ENCODE data around the gene SLC49A4. TPM values are rescaled to one million over a fixed set of nuclear protein-coding genes. Genes with fewer than 3 reads are reported as not detected.

Gene SLC49A4
- total and polyA plus RNA-seq, 2 donors (not counting 1 experiment from before 2014, with no cell fraction given): 2.5 to 20.0 TPM

- H3K27ac Mint-ChIP-seq: no peak overlapping the region
- H3K4me3 Mint-ChIP-seq: no peak overlapping the region
These were observed 7.5 kb downstream of the SLC49A4 start for GRCh38 chr3:122802323-122802722.

GRCh38 chr3:122803977-122804376, 9.1 kb downstream of the SLC49A4 start:
- Histone ChIP-seq H3K27ac (ENCODE audit: low read length in 2 of 2) (no peak overlapping the region), H3K36me3 (replicated peaks in 1 of 2; ENCODE audit: control extremely low read depth in 1 of 2, control insufficient read depth in 1 of 2, extremely low read depth in 1 of 2, insufficient read depth in 2 of 2, low read length in 1 of 2) (peaks cover 0 to 6% of the 10 kb centered on the region in 2 experiments), H3K4me1 (ENCODE audit: control insufficient read depth in 2 of 2, insufficient read depth in 2 of 2, low read length in 2 of 2) (no peaks in the 10 kb centered on the region), H3K79me2 (ENCODE audit: control insufficient read depth, insufficient read depth, low read length) (peaks cover 12% of the 10 kb centered on the region), H3K4me2 (replicated peaks; ENCODE audit: low read depth, low read length, poor library complexity, severe bottlenecking) (no peak overlapping the region), H3K4me3 (ENCODE audit: control extremely low read depth in 1 of 5, extremely low read depth in 1 of 5, insufficient read depth in 1 of 5, low read depth in 2 of 5, low read length in 4 of 5) (no peak overlapping the region), H4K20me1 (ENCODE audit: control insufficient read depth, insufficient read depth, low read length, poor library complexity, severe bottlenecking) (peaks cover 5% of the 10 kb centered on the region), H3K9ac (ENCODE audit: low read length) (no peak overlapping the region), H3K27me3 (replicated peaks in 1 of 4; ENCODE audit: control extremely low read depth in 1 of 4, control insufficient read depth in 3 of 4, insufficient read depth in 4 of 4, low read length in 3 of 4) (no peaks in the 10 kb centered on the region), H2AFZ (ENCODE audit: insufficient read depth, low read depth, low read length, poor library complexity, severe bottlenecking) (no peak overlapping the region), H3K9me3 (ENCODE audit: control extremely low read depth in 1 of 3, control insufficient read depth in 2 of 3, insufficient read depth in 1 of 3, low read length in 2 of 3) (no peaks in the 10 kb centered on the region)
- Mint-ChIP-seq H3K27me3 (no peaks in the 10 kb centered on the region), H3K27ac (no peak overlapping the region), H3K4me1 (peaks cover 4% of the 10 kb centered on the region), H3K9me3 (ENCODE audit: insufficient read depth) (no peaks in the 10 kb centered on the region), H3K4me3 (no peak overlapping the region)
- CTCF ChIA-PET: no interaction called here
- ATAC-seq (ENCODE audit: low read depth) (no peak), DNase-seq (no peak)
- no peak for TF ChIP-seq CTCF (IDR thresholded peaks at IDR 0.05)
- no peak for TF ChIP-seq EZH2 (IDR thresholded peaks at IDR 0.05; ENCODE audit: borderline replicate concordance, insufficient read depth, low read depth, low read length, poor library complexity, severe bottlenecking)
- intact Hi-C loops (cut with micrococcal nuclease): no loop called here
- POLR2A ChIA-PET: no interaction called here
- WGBS (ENCODE audit: insufficient coverage): 80% methylated on average over 2 of the region's 2 CpGs

More at GRCh38 chr3:122802323-122802722, 7.5 kb downstream of the SLC49A4 start:
- Mint-ChIP-seq H3K9me3 (ENCODE audit: insufficient read depth) (no peaks in the 10 kb centered on the region), H3K27me3 (no peaks in the 10 kb centered on the region), H3K4me1 (peaks cover 5% of the 10 kb centered on the region)
- intact Hi-C loops (cut with micrococcal nuclease): no loop called here
- H2AFZ ChIP-seq (ENCODE audit: insufficient read depth, low read depth, low read length, poor library complexity, severe bottlenecking): no peak overlapping the region
- H3K27me3 ChIP-seq (replicated peaks in 1 of 4; ENCODE audit: control extremely low read depth in 1 of 4, control insufficient read depth in 3 of 4, insufficient read depth in 4 of 4, low read length in 3 of 4): no peaks in the 10 kb centered on the region
- no peak overlapping the region for H3K27ac ChIP-seq (ENCODE audit: low read length in 2 of 2)
- ATAC-seq (ENCODE audit: low read depth) (no peak), DNase-seq (no peak)
- H3K9ac ChIP-seq (ENCODE audit: low read length): no peak overlapping the region
- H4K20me1 ChIP-seq (ENCODE audit: control insufficient read depth, insufficient read depth, low read length, poor library complexity, severe bottlenecking): peaks cover 5% of the 10 kb centered on the region
- no peaks in the 10 kb centered on the region for H3K4me1 ChIP-seq (ENCODE audit: control insufficient read depth in 2 of 2, insufficient read depth in 2 of 2, low read length in 2 of 2)
- ChIA-PET CTCF (no interaction called here), POLR2A (no interaction called here)
- no CpG with 5 or more reads among the region's 1 CpG for WGBS (ENCODE audit: insufficient coverage)
- no peak overlapping the region for H3K4me3 ChIP-seq (ENCODE audit: control extremely low read depth in 1 of 5, extremely low read depth in 1 of 5, insufficient read depth in 1 of 5, low read depth in 2 of 5, low read length in 4 of 5)
- H3K79me2 ChIP-seq (ENCODE audit: control insufficient read depth, insufficient read depth, low read length): peaks cover 21% of the 10 kb centered on the region
- no peaks in the 10 kb centered on the region for H3K36me3 ChIP-seq (replicated peaks in 1 of 2; ENCODE audit: control extremely low read depth in 1 of 2, control insufficient read depth in 1 of 2, extremely low read depth in 1 of 2, insufficient read depth in 2 of 2, low read length in 1 of 2)
- TF ChIP-seq CTCF (IDR thresholded peaks at IDR 0.05): no peak
- TF ChIP-seq EZH2 (IDR thresholded peaks at IDR 0.05; ENCODE audit: borderline replicate concordance, insufficient read depth, low read depth, low read length, poor library complexity, severe bottlenecking): no peak
- H3K4me2 ChIP-seq (replicated peaks; ENCODE audit: low read depth, low read length, poor library complexity, severe bottlenecking): no peak overlapping the region
- H3K9me3 ChIP-seq (ENCODE audit: control extremely low read depth in 1 of 3, control insufficient read depth in 2 of 3, insufficient read depth in 1 of 3, low read length in 2 of 3): no peaks in the 10 kb centered on the region

Data from B cell (primary cell).